ENCODE data around the gene IFT88.

DNA sequence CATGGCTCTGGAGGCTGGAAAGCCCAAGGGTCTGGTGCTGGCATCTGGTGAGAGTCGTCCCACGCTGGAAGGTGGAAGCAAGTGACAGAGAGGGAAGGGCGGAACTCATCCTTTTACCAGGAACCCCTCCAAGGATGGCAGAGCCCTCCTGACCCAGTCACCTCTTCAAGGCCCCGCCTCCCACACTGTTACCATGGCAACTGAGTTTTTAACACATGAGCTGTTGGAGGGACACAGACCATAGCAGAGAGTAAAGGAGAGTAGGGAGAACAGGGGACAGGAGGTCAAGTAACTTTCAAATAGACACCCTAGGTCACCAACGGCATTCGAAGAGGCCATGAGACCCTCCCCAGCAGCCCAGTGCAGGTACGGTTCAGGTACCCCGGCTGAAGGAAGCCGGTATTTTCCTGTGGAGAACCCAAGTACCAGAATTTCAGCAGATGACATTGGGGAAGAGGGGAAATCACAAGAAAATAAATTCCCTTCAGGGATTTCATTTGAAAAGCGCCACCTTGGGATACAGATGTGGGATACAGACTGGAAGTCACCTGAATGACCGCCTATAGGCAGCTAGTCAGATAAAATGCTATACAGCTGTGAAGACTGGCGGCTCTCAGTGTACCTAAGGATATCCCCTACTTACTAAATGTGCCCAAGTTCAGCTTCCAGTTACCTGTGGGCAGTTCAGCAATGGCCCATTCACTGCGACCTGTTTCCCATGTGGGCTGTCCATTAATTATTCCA, 144.5 kb downstream of the IFT88 start:
- TF ChIP-seq, protein P1, sequence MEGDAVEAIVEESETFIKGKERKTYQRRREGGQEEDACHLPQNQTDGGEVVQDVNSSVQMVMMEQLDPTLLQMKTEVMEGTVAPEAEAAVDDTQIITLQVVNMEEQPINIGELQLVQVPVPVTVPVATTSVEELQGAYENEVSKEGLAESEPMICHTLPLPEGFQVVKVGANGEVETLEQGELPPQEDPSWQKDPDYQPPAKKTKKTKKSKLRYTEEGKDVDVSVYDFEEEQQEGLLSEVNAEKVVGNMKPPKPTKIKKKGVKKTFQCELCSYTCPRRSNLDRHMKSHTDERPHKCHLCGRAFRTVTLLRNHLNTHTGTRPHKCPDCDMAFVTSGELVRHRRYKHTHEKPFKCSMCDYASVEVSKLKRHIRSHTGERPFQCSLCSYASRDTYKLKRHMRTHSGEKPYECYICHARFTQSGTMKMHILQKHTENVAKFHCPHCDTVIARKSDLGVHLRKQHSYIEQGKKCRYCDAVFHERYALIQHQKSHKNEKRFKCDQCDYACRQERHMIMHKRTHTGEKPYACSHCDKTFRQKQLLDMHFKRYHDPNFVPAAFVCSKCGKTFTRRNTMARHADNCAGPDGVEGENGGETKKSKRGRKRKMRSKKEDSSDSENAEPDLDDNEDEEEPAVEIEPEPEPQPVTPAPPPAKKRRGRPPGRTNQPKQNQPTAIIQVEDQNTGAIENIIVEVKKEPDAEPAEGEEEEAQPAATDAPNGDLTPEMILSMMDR (IDR thresholded peaks at IDR 0.05) = no peak
- no peak for TF ChIP-seq POLR2AphosphoS5 (IDR thresholded peaks at IDR 0.05)
- TF ChIP-seq EP300 (IDR thresholded peaks at IDR 0.05) = no peak
- no peak for TF ChIP-seq POLR2A (IDR thresholded peaks at IDR 0.05)
